Middle frontal gyrus (tissue), 1 donor: Measurements from ENCODE around the gene ZMPSTE24.

Experiments used
- DNase-seq: peaks from one replicate; pipeline ENCODE4 v3.0.0-alpha.2; 2015; ENCODE audit warnings: low spot score; ENCODE audit errors: extremely low spot score

ZMPSTE24 gene

DNA sequence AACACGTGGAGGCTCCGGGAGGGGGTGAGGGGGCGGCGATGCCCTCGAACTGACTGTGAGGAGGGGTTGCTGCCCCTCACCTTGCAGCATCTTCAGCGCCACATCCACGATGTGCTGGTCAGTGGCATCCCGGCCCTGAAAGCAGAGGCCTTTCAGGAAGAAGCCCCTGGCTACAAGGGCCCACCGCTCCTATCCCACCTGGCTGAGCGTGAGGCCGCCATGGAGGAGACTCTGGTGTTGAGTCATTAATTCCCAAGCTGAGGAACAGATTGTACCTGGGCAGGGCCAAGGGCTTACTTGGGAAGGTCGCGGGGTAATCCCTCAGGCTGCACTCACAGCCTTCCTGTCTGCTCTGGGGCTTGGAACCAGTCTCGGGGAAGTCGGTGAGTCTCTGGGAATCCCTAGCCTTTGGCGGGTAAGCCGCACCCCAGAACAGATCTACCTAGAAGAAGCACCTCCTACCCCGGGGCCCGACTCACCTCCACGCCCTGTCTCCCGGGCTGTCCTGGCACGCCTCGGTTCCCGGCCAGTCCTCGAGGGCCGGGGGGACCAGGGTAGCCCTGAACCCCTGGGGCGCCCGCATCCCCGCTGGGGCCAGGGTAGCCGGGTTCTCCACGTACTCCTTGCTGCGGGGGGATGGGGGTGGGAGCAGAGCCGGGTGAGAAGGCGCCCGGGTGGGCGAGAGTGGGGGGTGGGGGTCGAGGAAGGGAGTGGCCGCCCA is 45.2 kb downstream of the ZMPSTE24 start:
- no peak for DNase-seq

GRCh38 chr1:40303790-40304189 is 45.8 kb downstream of the ZMPSTE24 start:
- DNase-seq = no peak

DNA sequence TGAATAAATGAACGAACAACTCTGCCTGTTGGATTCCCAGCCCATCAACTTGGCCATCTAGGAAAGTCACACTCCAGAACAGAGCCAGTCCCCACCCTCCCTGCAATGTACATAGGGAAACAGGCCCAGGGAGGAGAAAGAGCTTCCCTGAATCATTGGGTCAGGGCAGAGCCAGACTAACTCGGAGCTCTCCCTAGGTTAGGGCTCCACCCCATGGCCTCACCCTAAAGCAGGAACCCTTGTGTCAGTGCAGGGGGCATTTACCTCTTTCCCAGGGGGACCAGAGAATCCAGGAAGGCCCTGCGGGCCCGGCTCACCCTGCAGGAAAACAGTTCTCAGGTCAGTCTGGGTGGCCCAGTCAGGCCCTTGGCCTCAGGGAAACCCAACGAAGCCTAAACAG is 47.4 kb downstream of the ZMPSTE24 start:
- no peak for DNase-seq

GRCh38 chr1:40305871-40306270 is 47.8 kb downstream of the ZMPSTE24 start:
- no peak for DNase-seq

GRCh38 chr1:40306296-40306695 is 48.3 kb downstream of the ZMPSTE24 start:
- DNase-seq = no peak

- DNase-seq = no peak
Measured at GRCh38 chr1:40307186-40307585, 49.1 kb downstream of the ZMPSTE24 start.

DNA sequence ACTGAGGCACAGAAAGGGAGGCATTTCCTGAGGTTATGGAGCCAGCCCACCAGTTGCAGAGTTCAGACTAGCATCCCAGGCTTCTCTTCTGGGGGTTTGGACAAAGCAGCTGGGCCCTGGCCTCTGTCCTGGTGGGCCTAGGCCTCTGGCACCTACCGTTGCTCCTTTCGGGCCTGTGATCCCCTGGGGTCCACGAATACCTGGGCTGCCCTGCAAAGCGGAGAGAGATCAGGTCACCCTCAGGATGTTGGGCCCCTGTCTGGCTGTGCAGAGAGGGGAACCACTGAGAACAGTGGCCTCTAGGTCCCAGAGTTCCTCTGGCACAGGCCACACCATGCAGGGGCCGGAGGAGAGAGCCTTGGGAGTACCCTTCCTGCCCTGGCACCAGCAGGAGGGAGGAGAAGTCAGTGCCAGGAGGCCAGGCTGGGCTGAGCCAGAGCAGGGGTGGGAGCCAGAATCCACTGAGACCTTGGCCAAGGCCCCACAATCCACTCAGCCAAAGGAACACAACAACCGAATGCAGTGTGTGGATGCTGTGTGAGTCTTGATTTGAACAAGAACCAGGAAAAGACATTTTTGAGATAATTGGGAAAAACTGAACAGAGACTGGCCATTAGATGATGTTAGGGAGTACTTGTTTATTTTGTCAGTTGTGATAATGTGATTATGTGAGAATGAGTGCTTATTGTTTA is 50.1 kb downstream of the ZMPSTE24 start:
- DNase-seq = peak; percentile 12

- DNase-seq = no peak
Measured at GRCh38 chr1:40309374-40310128, 51.5 kb downstream of the ZMPSTE24 start.

DNA sequence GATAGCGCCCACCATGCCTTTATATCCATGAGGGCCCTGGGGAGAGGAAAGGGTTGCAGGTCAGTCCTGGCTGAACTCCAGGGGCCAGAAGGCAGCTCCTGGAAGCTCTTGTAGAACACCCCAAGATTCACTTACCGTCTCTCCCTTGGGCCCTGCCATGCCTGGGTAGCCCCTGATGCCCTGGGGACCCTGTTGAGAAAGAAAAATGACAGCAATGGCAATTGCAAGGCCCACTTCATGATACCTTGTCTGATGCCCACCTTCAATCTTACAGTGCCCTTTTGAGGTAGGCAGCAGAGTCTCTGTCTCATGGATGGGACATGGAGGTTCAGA is 52.1 kb downstream of the ZMPSTE24 start:
- DNase-seq = no peak

DNA sequence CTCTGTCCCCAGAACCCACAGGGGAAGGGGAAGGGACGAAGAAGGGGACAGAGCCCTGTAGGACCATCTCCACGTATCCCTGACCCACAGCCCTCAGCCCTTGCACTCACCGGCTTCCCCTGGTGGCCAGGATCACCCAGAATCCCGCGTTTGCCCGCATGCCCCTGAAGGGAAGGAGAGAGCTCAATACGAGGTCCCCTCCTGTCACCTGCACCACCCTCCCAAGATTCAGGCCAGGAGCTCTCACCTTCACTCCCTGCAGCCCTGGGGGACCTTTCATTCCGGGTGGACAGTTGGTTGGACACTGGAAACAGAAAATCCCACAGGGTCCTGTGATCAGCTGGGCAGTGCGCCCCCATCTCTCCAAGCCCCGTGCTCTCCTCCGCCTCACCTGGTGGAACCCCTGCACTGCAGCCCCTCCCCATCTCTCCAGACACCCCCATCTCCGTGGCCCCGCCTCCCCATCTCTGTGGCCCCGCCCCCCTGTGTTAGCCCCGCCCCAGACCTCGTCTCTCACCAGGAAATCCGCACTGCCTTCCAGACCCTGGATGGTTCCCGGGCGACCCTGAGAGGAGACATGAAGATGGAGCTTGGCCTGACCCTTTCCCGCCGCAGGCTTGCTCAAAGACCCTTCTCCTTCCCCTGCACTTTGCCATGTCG is 53.1 kb downstream of the ZMPSTE24 start:
- DNase-seq = no peak

- no peak for DNase-seq
Measured at GRCh38 chr1:40311692-40312091, 53.7 kb downstream of the ZMPSTE24 start.

DNA sequence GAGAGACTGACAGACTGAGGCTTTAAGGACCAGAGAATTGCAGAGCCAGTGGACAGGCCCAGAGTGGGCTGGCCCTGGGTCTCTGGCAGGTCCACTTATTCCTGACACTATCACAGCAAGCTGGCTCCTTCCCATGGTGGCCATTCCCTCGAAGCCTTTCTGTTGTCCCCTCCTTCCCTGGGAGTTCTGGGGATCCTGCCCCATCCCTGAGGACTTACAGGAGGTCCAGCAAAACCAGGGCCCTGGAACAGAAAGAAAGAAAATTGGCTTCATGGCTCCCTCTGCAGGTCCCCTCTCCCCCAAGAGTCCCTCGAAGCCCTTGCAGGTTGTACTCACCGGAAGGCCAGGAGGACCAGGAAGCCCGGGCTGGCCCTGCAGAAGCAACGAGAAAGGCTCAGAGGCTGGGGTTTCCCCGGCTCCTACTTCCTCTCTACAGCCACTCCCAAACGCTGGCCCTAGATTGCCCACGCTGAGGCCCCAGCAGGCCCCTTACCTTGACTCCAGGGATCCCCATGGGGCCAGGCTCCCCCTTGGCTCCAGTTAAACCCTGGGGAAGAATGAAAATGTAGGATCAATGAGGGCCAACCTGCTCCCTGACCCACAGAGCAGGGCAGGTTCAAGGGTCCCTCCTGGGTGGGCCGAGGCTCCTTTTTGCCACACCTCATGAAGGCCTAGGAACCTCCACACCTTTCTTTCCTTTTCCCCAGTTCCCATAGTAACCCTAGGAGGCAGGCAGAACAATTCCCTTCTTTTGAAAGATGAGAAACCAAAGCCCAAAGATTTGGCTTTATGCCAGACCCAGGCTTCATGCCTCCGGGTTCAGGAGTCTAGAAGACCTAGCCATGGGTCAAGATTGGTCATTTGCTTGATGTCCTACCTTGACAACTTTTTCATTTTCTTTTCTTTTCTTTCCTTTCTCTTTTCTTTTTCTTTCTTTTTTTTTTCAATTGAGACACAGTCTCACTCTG is 54.5 kb downstream of the ZMPSTE24 start:
- DNase-seq = no peak

DNA sequence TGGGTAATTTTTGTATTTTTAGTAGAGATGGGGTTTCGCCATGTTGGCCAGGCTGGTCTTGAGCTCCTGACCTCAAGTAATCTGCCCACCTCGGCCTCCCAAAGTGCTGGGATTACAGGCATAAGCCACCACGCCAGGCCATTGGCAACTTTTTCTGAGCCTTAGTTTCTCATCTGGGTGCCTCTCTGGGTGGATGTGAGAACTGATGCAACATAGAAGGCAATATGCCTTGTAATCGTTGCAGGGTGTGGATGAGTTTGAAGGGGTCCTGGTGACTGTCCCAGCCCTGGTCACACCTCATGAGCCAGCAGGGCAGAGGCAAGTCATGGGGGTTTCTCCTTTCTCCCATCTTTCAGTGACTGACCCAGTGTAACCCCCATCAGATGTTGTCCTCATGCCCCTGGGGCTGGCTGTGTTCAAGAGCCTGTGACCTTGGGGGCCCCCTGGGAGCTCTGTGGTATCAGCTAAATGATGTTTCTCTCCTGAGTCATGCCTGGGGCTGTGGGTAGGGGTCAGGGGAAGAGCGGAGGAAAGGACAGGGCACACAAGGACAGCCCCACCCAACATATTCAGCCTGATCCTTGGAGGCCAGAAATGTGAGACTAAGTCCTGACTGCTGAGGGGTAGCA is 55.4 kb downstream of the ZMPSTE24 start:
- no peak for DNase-seq

GRCh38 chr1:40313958-40314720 is 56.1 kb downstream of the ZMPSTE24 start:
- no peak for DNase-seq

DNA sequence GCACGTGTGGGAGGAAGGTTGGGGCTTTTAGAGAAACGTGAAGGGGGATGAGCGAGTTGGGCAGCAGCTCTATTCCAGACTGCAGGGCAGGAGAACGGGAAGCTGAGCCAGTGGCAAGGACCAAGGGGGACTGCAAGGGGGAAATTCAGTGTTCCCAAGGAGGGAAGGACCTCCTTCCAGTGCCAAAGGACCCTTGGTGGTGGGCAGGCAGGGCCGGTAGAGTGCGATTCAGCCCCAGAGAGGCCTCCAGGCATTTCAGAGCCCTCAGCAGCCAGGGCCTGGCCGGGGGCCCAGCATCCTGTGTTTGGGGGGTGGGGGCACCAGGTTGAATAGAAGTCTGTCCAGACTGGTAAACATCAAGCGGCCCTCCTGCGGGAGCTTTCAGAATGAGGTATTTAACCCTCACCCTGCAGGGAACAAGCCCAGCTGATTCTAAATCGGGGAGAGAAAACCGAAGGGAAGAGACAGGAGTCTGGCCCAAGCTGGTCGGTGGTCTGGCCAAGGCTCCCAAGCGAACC is 56.7 kb downstream of the ZMPSTE24 start:
- no peak for DNase-seq

DNA sequence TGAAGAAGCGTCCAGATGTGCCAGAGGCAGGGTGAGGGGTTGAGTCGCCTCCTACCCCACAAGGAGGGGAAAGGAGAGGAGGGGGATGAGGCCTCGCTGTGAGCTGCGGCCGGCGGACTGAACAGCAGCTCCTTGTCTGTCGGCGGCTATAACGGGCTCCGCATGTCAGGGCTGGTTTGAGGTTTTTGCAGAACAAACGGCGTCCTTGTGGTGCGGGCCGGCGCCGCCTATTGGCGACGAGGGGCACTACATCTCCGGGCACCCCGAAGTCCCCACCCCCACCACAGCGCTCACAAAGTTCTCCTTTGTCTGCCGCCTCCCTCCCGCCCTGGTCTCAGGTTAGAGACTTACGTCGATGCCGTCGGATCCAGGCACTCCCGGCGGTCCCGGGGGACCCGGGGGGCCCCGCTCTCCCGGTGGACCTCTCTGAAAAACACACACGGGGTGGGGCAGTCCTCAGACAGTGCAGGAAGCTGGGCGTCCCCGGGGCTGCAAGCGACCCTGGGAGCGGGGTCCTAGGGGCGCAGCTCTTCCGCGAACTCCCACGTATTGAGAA is 57.3 kb downstream of the ZMPSTE24 start:
- DNase-seq = peak; percentile 80

DNA sequence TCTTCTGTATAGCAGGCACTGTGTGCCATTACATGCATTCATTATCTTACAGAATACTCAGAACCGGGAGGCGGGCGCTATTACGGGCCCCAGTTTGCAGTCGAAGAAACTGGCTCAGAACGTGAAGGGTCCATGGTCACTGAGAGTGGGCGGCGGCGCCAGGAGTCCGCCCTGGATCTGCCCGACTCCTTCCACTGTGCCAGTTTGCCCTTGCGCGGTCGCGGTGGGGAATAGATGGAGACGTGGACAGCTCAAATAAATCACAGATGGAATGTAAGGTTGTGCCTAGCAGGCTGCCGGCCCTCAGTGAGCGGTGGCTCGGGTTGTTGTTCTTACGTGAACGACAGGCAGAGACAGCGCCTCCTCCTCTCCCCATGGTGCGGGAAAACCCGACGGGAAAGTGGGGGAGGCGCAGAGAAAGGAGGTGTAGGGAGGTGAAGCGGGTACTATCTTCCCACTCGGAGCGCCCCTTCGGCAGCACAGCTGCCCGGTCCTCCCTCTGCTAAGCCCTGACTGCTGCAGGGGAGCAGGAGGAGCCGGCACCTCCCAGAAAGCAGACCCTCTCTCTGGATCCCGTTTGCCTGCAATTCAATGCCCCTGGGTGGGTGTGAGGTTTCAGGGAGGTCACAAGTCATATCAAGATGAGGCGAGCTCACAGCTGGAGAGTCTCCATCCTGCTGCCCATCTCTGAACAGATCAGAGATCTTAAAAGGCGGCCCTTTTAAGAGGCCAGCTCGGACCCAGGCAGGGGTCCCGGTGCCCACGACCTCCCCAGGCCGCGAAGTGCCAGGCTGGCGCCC is 58.0 kb downstream of the ZMPSTE24 start:
- DNase-seq = no peak
